Endothelial cell of umbilical vein (primary cell): ENCODE results near the gene GABPB1.

ENCODE experiments used
- CTCF ChIP-seq, 2 donors: IDR thresholded peaks; 1 replicate in 1 of 2; 2 replicates in 1 of 2; pipeline ENCODE4 v1.5.1; 2011; ENCODE audit warnings: low read length in 2 of 2, mild to moderate bottlenecking in 2 of 2, moderate library complexity in 2 of 2, control low read depth in 1 of 2, inconsistent platforms in 1 of 2, low read depth in 1 of 2; ENCODE audit not compliant: insufficient read depth in 1 of 2; ENCODE audit errors: extremely low read depth in 1 of 2
- EZH2 ChIP-seq: IDR thresholded peaks from 2 replicates; pipeline ENCODE4 v1.6.1; 2012; ENCODE audit warnings: borderline replicate concordance, low read depth, mild to moderate bottlenecking, moderate library complexity, low read length, inconsistent platforms; ENCODE audit not compliant: severe bottlenecking
- FOS ChIP-seq: IDR thresholded peaks from 2 replicates; pipeline ENCODE4 v1.6.1; 2011; ENCODE audit warnings: mild to moderate bottlenecking, low read length, moderate library complexity, borderline replicate concordance; ENCODE audit not compliant: insufficient read depth
- MAX ChIP-seq: IDR thresholded peaks from 2 replicates; pipeline ENCODE4 v1.6.1; 2011; ENCODE audit not compliant: insufficient read depth, insufficient read length
- MYC ChIP-seq: IDR thresholded peaks from one replicate; pipeline ENCODE4 v1.6.1; 2011; ENCODE audit warnings: mild to moderate bottlenecking, low read depth, low read length
- POLR2A ChIP-seq: IDR thresholded peaks from 2 replicates; pipeline ENCODE4 v1.6.1; 2012; ENCODE audit warnings: low read depth, mild to moderate bottlenecking, control low read depth, low read length
- POLR2AphosphoS5 ChIP-seq: IDR thresholded peaks from 2 replicates; pipeline ENCODE4 v1.6.1; 2012; ENCODE audit warnings: low read depth, mild to moderate bottlenecking, control low read depth, low read length, moderate library complexity; ENCODE audit not compliant: insufficient read depth

- TF ChIP-seq MYC (no peak), EZH2 (no peak), POLR2AphosphoS5 (no peak), CTCF (IDR thresholded peaks at IDR 0.05; ENCODE audit: extremely low read depth in 1 of 2, insufficient read depth in 1 of 2, low read depth in 1 of 2, low read length in 2 of 2) (no peak), FOS (no peak), MAX (no peak), POLR2A (no peak)
Observed at GRCh38 chr15:50256188-50257041, 98.6 kb downstream of the GABPB1 start.
